H1 (cell line): ENCODE data around the gene SLITRK3. TPM values are rescaled to one million over a fixed set of nuclear protein-coding genes. Genes with fewer than 3 reads are reported as not detected.

Source experiments
- ATF2 ChIP-seq: IDR thresholded peaks from 2 replicates; pipeline ENCODE4 v1.6.1; 2012; ENCODE audit warnings: low read length, inconsistent platforms
- JUN ChIP-seq: IDR thresholded peaks from 2 replicates; pipeline ENCODE4 v1.6.1; 2011; ENCODE audit warnings: low read depth, mild to moderate bottlenecking, improper control_type of control experiment, low read length
- NRF1 ChIP-seq: IDR thresholded peaks from 2 replicates; pipeline ENCODE4 v1.6.1; 2011; ENCODE audit warnings: mild to moderate bottlenecking, low read depth, low read length, improper control_type of control experiment
- RFX5 ChIP-seq: IDR thresholded peaks from 2 replicates; pipeline ENCODE4 v1.6.1; 2011; ENCODE audit warnings: low read depth, low read length, improper control_type of control experiment, borderline replicate concordance
- SIN3A ChIP-seq, 2 experiments: IDR thresholded peaks in 1 of 2; conservative IDR thresholded peaks in 1 of 2; 2 replicates each; pipeline ENCODE4 v1.6.1; 2011 to 2012; ENCODE audit warnings: low read length in 2 of 2, improper control_type of control experiment in 1 of 2, low read depth in 1 of 2, mild to moderate bottlenecking in 1 of 2
- polyA plus RNA-seq, 7 experiments: library from polyadenylated mRNA; depleted of rRNA in 3 of 7; stranded (reverse) in 5 of 7; unstranded in 2 of 7; fragments of >200 nt in 5 of 7; fragments of 200-250 nt in 2 of 7; gene quantifications; 1 replicate in 5 of 7; 2 replicates in 1 of 7; 4 replicates in 1 of 7; pipeline versions ENCODE4 v1.2.1 to v1.2.3, GENCODE V29; 2011 to 2013; ENCODE audit warnings: missing spikeins in 2 of 7, mixed read lengths in 2 of 7
- total RNA-seq: library from RNA; stranded (reverse); fragmentation: NEBNext Ultra II Directional; extraction: Animal tissue kit (Norgen Biotek cat#: 25700); gene quantifications from 2 replicates; pipeline ENCODE4 v1.2.1, GENCODE V29; 2021
- TF ChIP-seq, protein P1 (sequence below): fragments of 300-600 bp; sonication (generic); IDR thresholded peaks from 2 replicates; pipeline ENCODE4 v1.7.1; 2012; ENCODE audit warnings: low read length, moderate library complexity, mild to moderate bottlenecking, inconsistent platforms; ENCODE audit not compliant: insufficient replicate concordance
- TF ChIP-seq, protein P2 (sequence below), 3 experiments: IDR thresholded peaks; 1 replicate in 2 of 3; 2 replicates in 1 of 3; pipeline versions ENCODE4 v1.5.1 to v1.6.1; 2011; ENCODE audit warnings: low read length in 3 of 3, mild to moderate bottlenecking in 3 of 3, inconsistent platforms in 2 of 3, low read depth in 1 of 3, moderate library complexity in 1 of 3; ENCODE audit not compliant: insufficient read depth in 1 of 3; ENCODE audit errors: control extremely low read depth in 1 of 3

SLITRK3 gene
- total and polyA plus RNA-seq, 2 of the 8 experiments (the other 6 are each of a cell fraction or from before 2014, with no cell fraction given): 0.71 to 3.4 TPM

DNA sequence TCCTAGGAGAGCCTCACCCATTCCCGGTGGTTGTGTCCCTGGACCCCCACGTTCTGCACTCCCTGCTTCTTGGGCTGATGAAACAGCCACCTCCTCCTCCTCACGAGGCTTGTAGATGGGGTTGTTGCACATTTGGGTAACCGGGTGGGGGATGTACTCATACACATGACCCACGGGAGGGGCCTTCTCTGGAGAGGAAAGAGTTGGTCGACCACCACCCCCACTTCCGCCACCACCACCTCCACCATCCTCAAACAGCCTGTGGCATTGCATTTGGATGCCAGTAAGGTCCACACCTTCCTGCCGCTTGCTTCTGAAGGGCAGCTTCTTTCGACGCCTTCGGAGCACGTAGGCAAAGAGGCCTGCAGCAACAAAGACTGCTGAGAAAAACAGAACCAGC is 7.7 kb downstream of the SLITRK3 start (continued):
- TF ChIP-seq, protein P1, sequence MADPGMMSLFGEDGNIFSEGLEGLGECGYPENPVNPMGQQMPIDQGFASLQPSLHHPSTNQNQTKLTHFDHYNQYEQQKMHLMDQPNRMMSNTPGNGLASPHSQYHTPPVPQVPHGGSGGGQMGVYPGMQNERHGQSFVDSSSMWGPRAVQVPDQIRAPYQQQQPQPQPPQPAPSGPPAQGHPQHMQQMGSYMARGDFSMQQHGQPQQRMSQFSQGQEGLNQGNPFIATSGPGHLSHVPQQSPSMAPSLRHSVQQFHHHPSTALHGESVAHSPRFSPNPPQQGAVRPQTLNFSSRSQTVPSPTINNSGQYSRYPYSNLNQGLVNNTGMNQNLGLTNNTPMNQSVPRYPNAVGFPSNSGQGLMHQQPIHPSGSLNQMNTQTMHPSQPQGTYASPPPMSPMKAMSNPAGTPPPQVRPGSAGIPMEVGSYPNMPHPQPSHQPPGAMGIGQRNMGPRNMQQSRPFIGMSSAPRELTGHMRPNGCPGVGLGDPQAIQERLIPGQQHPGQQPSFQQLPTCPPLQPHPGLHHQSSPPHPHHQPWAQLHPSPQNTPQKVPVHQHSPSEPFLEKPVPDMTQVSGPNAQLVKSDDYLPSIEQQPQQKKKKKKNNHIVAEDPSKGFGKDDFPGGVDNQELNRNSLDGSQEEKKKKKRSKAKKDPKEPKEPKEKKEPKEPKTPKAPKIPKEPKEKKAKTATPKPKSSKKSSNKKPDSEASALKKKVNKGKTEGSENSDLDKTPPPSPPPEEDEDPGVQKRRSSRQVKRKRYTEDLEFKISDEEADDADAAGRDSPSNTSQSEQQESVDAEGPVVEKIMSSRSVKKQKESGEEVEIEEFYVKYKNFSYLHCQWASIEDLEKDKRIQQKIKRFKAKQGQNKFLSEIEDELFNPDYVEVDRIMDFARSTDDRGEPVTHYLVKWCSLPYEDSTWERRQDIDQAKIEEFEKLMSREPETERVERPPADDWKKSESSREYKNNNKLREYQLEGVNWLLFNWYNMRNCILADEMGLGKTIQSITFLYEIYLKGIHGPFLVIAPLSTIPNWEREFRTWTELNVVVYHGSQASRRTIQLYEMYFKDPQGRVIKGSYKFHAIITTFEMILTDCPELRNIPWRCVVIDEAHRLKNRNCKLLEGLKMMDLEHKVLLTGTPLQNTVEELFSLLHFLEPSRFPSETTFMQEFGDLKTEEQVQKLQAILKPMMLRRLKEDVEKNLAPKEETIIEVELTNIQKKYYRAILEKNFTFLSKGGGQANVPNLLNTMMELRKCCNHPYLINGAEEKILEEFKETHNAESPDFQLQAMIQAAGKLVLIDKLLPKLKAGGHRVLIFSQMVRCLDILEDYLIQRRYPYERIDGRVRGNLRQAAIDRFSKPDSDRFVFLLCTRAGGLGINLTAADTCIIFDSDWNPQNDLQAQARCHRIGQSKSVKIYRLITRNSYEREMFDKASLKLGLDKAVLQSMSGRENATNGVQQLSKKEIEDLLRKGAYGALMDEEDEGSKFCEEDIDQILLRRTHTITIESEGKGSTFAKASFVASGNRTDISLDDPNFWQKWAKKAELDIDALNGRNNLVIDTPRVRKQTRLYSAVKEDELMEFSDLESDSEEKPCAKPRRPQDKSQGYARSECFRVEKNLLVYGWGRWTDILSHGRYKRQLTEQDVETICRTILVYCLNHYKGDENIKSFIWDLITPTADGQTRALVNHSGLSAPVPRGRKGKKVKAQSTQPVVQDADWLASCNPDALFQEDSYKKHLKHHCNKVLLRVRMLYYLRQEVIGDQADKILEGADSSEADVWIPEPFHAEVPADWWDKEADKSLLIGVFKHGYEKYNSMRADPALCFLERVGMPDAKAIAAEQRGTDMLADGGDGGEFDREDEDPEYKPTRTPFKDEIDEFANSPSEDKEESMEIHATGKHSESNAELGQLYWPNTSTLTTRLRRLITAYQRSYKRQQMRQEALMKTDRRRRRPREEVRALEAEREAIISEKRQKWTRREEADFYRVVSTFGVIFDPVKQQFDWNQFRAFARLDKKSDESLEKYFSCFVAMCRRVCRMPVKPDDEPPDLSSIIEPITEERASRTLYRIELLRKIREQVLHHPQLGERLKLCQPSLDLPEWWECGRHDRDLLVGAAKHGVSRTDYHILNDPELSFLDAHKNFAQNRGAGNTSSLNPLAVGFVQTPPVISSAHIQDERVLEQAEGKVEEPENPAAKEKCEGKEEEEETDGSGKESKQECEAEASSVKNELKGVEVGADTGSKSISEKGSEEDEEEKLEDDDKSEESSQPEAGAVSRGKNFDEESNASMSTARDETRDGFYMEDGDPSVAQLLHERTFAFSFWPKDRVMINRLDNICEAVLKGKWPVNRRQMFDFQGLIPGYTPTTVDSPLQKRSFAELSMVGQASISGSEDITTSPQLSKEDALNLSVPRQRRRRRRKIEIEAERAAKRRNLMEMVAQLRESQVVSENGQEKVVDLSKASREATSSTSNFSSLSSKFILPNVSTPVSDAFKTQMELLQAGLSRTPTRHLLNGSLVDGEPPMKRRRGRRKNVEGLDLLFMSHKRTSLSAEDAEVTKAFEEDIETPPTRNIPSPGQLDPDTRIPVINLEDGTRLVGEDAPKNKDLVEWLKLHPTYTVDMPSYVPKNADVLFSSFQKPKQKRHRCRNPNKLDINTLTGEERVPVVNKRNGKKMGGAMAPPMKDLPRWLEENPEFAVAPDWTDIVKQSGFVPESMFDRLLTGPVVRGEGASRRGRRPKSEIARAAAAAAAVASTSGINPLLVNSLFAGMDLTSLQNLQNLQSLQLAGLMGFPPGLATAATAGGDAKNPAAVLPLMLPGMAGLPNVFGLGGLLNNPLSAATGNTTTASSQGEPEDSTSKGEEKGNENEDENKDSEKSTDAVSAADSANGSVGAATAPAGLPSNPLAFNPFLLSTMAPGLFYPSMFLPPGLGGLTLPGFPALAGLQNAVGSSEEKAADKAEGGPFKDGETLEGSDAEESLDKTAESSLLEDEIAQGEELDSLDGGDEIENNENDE: no peak
- no peak for TF ChIP-seq ATF2
- TF ChIP-seq NRF1: no peak
- TF ChIP-seq SIN3A (conservative IDR thresholded peaks at IDR 0.05 in 1 of 2, IDR thresholded peaks at IDR 0.05 in 1 of 2; ENCODE audit: low read depth in 1 of 2, low read length in 2 of 2): no peak
- TF ChIP-seq RFX5: no peak
- TF ChIP-seq, protein P2, sequence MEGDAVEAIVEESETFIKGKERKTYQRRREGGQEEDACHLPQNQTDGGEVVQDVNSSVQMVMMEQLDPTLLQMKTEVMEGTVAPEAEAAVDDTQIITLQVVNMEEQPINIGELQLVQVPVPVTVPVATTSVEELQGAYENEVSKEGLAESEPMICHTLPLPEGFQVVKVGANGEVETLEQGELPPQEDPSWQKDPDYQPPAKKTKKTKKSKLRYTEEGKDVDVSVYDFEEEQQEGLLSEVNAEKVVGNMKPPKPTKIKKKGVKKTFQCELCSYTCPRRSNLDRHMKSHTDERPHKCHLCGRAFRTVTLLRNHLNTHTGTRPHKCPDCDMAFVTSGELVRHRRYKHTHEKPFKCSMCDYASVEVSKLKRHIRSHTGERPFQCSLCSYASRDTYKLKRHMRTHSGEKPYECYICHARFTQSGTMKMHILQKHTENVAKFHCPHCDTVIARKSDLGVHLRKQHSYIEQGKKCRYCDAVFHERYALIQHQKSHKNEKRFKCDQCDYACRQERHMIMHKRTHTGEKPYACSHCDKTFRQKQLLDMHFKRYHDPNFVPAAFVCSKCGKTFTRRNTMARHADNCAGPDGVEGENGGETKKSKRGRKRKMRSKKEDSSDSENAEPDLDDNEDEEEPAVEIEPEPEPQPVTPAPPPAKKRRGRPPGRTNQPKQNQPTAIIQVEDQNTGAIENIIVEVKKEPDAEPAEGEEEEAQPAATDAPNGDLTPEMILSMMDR (IDR thresholded peaks at IDR 0.05; ENCODE audit: control extremely low read depth in 1 of 3, insufficient read depth in 1 of 3, low read depth in 1 of 3, low read length in 3 of 3): no peak
- no peak for TF ChIP-seq JUN
